GM21447 (cell line): ENCODE measurements around the gene LSS.
"Not testable (repeated sequence)": the region's sequence is repeated elsewhere in the genome, so short reads cannot be mapped to it uniquely, and the experiment has no call there.

Experiments
- ATAC-seq: cut with Tn5 transposase; IDR thresholded peaks from one replicate; pipeline ENCODE4 v1.9.1; 2021; ENCODE audit not compliant: unreplicated experiment

Gene LSS

GRCh38 chr21:46155514-46156377 is 72.8 kb downstream of the LSS start, which contains the start of gene FTCD:
Gene FTCD (minus strand): TSS chr21:46155579. CDS start chr21:46155523, 56 bp downstream.
- ATAC-seq: no peak

GRCh38 chr21:46154955-46155513 is 73.5 kb downstream of the LSS start:
- ATAC-seq: no peak

- ATAC-seq: no peak
Observed at GRCh38 chr21:46154155-46154954, 74.2 kb downstream of the LSS start.

- ATAC-seq: no peak
Observed at GRCh38 chr21:46153247-46154154, 75.1 kb downstream of the LSS start.

- ATAC-seq: no peak
Observed at GRCh38 chr21:46152927-46153246, 75.7 kb downstream of the LSS start.

GRCh38 chr21:46151989-46152926 is 76.3 kb downstream of the LSS start:
- no peak for ATAC-seq

GRCh38 chr21:46151261-46151988 is 77.1 kb downstream of the LSS start:
- ATAC-seq: no peak

- no peak for ATAC-seq
Observed at GRCh38 chr21:46150491-46151121, 78.0 kb downstream of the LSS start.

- no peak for ATAC-seq
Observed at GRCh38 chr21:46150073-46150472, 78.5 kb downstream of the LSS start.

GRCh38 chr21:46149205-46149901 is 79.2 kb downstream of the LSS start:
- no peak for ATAC-seq

GRCh38 chr21:46148106-46148505 is 80.5 kb downstream of the LSS start:
- no peak for ATAC-seq

- ATAC-seq: not testable (repeated sequence)
Observed at GRCh38 chr21:46147429-46147828, 81.1 kb downstream of the LSS start.

GRCh38 chr21:46146856-46147255 is 81.7 kb downstream of the LSS start:
- no peak for ATAC-seq

- ATAC-seq: no peak
Observed at GRCh38 chr21:46145840-46146691, 82.5 kb downstream of the LSS start.

- ATAC-seq: no peak
Observed at GRCh38 chr21:46145159-46145839, 83.3 kb downstream of the LSS start.

GRCh38 chr21:46144464-46145070 is 84.0 kb downstream of the LSS start:
- no peak for ATAC-seq
